ENCODE measurements around the gene FLRT2.

The FLRT2 gene

GRCh38 chr14:85529803-85530574, at the start of gene FLRT2:
FLRT2 (plus strand) TSS chr14:85530144; CDS start chr14:85621515, 91,371 bp downstream.
- no peak for DNase-seq (ENCODE audit: low read depth)

- DNase-seq (ENCODE audit: low read depth): no peak
Observed at GRCh38 chr14:85481471-85481870, 48.5 kb upstream of the FLRT2 start.

- no peak for DNase-seq (ENCODE audit: low read depth)
Observed at GRCh38 chr14:85482552-85482951, 47.4 kb upstream of the FLRT2 start.

- DNase-seq (ENCODE audit: low read depth): no peak
Observed at GRCh38 chr14:85483037-85483436, 46.9 kb upstream of the FLRT2 start.

- no peak for DNase-seq (ENCODE audit: low read depth)
Observed at GRCh38 chr14:85483652-85484051, 46.3 kb upstream of the FLRT2 start.

GRCh38 chr14:85487215-85487614, 42.7 kb upstream of the FLRT2 start:
- DNase-seq (ENCODE audit: low read depth): no peak

GRCh38 chr14:85501751-85502150, 28.2 kb upstream of the FLRT2 start:
- no peak for DNase-seq (ENCODE audit: low read depth)

- no peak for DNase-seq (ENCODE audit: low read depth)
Observed at GRCh38 chr14:85508863-85509262, 21.1 kb upstream of the FLRT2 start.

GRCh38 chr14:85512451-85512850, 17.5 kb upstream of the FLRT2 start:
- DNase-seq (ENCODE audit: low read depth): no peak

- DNase-seq (ENCODE audit: low read depth): no peak
Observed at GRCh38 chr14:85514487-85514886, 15.5 kb upstream of the FLRT2 start.

- no peak for DNase-seq (ENCODE audit: low read depth)
Observed at GRCh38 chr14:85516239-85517113, 13.5 kb upstream of the FLRT2 start.

GRCh38 chr14:85517114-85517688, 12.7 kb upstream of the FLRT2 start:
- DNase-seq (ENCODE audit: low read depth): no peak

GRCh38 chr14:85519661-85520305, 10.2 kb upstream of the FLRT2 start:
- DNase-seq (ENCODE audit: low read depth): no peak

GRCh38 chr14:85520581-85520980, 9.4 kb upstream of the FLRT2 start:
- no peak for DNase-seq (ENCODE audit: low read depth)

GRCh38 chr14:85523624-85524023, 6.3 kb upstream of the FLRT2 start:
- DNase-seq (ENCODE audit: low read depth): no peak

- DNase-seq (ENCODE audit: low read depth): no peak
Observed at GRCh38 chr14:85527006-85527405, 2.9 kb upstream of the FLRT2 start.

GRCh38 chr14:85527445-85528035, 2.4 kb upstream of the FLRT2 start:
- DNase-seq (ENCODE audit: low read depth): no peak

- DNase-seq (ENCODE audit: low read depth): no peak
Observed at GRCh38 chr14:85528080-85528896, 1.7 kb upstream of the FLRT2 start.

GRCh38 chr14:85528897-85529631, 880 bp upstream of the FLRT2 start:
- no peak for DNase-seq (ENCODE audit: low read depth)

GRCh38 chr14:85530626-85531025, 682 bp downstream of the FLRT2 start:
- DNase-seq (ENCODE audit: low read depth): no peak
